ENCODE measurements around the gene NDUFAF5.

- TF ChIP-seq CTCF (IDR thresholded peaks at IDR 0.05; ENCODE audit: low read depth, low read length) (no peak), POLR2A (IDR thresholded peaks at IDR 0.05; ENCODE audit: extremely low read depth, insufficient read length) (no peak), MAX (IDR thresholded peaks at IDR 0.05; ENCODE audit: low read depth, low read length) (no peak)
Measured at GRCh38 chr20:13858871-13859270, 74.0 kb downstream of the NDUFAF5 start.

All from NB4 (cell line).